Fibroblast of lung (primary cell): ENCODE results near the gene ZSCAN22. TPM values are rescaled to one million over a fixed set of nuclear protein-coding genes. Genes with fewer than 3 reads are reported as not detected.

Source experiments
- DNase-seq, 2 donors: peaks; one replicate each; pipeline versions ENCODE4 v3.0.0 to v3.0.0-alpha.2; 2010; ENCODE audit warnings: low read depth in 2 of 2
- H2AFZ ChIP-seq: 2 replicates; pipeline ENCODE4 v1.5.1; 2012; ENCODE audit warnings: low read length, control low read depth, inconsistent platforms
- H3K27ac ChIP-seq: 2 replicates; pipeline ENCODE4 v1.5.1; 2011; ENCODE audit warnings: low read length, control low read depth; ENCODE audit not compliant: insufficient read depth
- H3K27me3 ChIP-seq: 2 replicates; pipeline ENCODE4 v1.5.1; 2011; ENCODE audit warnings: mild to moderate bottlenecking, low read length; ENCODE audit not compliant: control insufficient read depth, insufficient read depth
- H3K36me3 ChIP-seq: 2 replicates; pipeline ENCODE4 v1.5.1; 2011; ENCODE audit warnings: low read length; ENCODE audit not compliant: control insufficient read depth, insufficient read depth
- H3K4me1 ChIP-seq: 2 replicates; pipeline ENCODE4 v1.5.1; 2011; ENCODE audit warnings: low read length; ENCODE audit not compliant: control insufficient read depth, insufficient read depth; ENCODE audit errors: extremely low read depth
- H3K4me2 ChIP-seq: 2 replicates; pipeline ENCODE4 v1.5.1; 2011; ENCODE audit warnings: low read length, control low read depth; ENCODE audit not compliant: insufficient read depth; ENCODE audit errors: extremely low read depth
- H3K4me3 ChIP-seq, 4 experiments: fragments of 200-600 bp in 1 of 4; sonication (generic) in 1 of 4; replicated peaks in 1 of 4; 2 replicates each; pipeline ENCODE4 v1.5.1; 2011 to 2016; ENCODE audit warnings: low read length in 4 of 4, low read depth in 3 of 4, mild to moderate bottlenecking in 3 of 4, control low read depth in 2 of 4, inconsistent platforms in 1 of 4, mixed read lengths in 1 of 4; ENCODE audit not compliant: insufficient read depth in 1 of 4; ENCODE audit errors: control extremely low read depth in 1 of 4
- H3K79me2 ChIP-seq: 2 replicates; pipeline ENCODE4 v1.5.1; 2012; ENCODE audit warnings: mild to moderate bottlenecking, low read length, inconsistent platforms; ENCODE audit not compliant: control insufficient read depth, insufficient read depth
- H3K9ac ChIP-seq: 2 replicates; pipeline ENCODE4 v1.5.1; 2011; ENCODE audit warnings: mild to moderate bottlenecking, low read length, control low read depth; ENCODE audit not compliant: insufficient read depth
- H3K9me3 ChIP-seq: 2 replicates; pipeline ENCODE4 v1.5.1; 2012; ENCODE audit warnings: low read depth, low read length; ENCODE audit not compliant: control insufficient read depth, insufficient read depth
- H4K20me1 ChIP-seq: 2 replicates; pipeline ENCODE4 v1.5.1; 2011; ENCODE audit warnings: low read length; ENCODE audit not compliant: control insufficient read depth, insufficient read depth; ENCODE audit errors: extremely low read depth
- EZH2 ChIP-seq: IDR thresholded peaks from 2 replicates; pipeline ENCODE4 v1.5.1; 2012; ENCODE audit warnings: low read length, control low read depth, mild to moderate bottlenecking; ENCODE audit errors: missing control alignments
- polyA plus RNA-seq, 2 donors: library from polyadenylated mRNA; depleted of rRNA in 1 of 2; stranded (reverse) in 1 of 2; unstranded in 1 of 2; fragments of >200 nt; gene quantifications; 2 replicates each; pipeline ENCODE4 v1.2.1, GENCODE V29; 2011 to 2012; ENCODE audit warnings: missing spikeins in 1 of 2
- total RNA-seq: library from RNA; depleted of rRNA; stranded (reverse); fragments of >200 nt; gene quantifications from 2 replicates; pipeline ENCODE4 v1.2.1, GENCODE V29; 2014
- TF ChIP-seq, protein P1 (sequence below), 2 donors: IDR thresholded peaks in 1 of 2; conservative IDR thresholded peaks in 1 of 2; 1 replicate in 1 of 2; 2 replicates in 1 of 2; pipeline ENCODE4 v1.5.1; 2011 to 2012; ENCODE audit warnings: low read length in 2 of 2, control low read depth in 1 of 2, inconsistent platforms in 1 of 2, low read depth in 1 of 2, mild to moderate bottlenecking in 1 of 2

The ZSCAN22 gene
- total and polyA plus RNA-seq, 2 donors (not counting 1 experiment from before 2014, with no cell fraction given): 2.8 to 3.0 TPM

DNA sequence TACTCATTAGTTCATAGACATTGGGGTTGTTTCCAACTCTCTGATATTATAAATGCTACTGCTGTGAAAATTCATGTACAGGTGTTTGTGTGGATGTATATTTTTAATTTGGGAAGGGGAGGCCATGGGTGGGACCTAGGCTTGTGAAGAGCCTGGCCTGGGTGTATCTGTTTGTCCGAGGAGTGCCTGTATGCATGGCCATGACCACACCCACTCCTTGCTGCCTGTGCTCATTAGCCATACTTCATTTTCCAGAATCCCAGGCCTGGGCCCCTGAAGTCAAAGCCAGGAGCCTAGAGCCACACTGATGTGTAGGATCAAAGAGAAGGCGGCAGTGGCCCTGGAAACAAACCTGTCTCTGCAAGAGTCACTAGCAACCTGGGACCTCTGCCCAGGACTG lies 11.2 kb upstream of the ZSCAN22 start:
- Histone ChIP-seq H3K9me3 (no peaks in the 10 kb centered on the region), H3K4me3 (no peak overlapping the region), H3K9ac (no peak overlapping the region), H3K4me2 (no peak overlapping the region), H3K27me3 (no peaks in the 10 kb centered on the region), H2AFZ (no peak overlapping the region), H3K4me1 (no peaks in the 10 kb centered on the region), H3K36me3 (peaks cover 19% of the 10 kb centered on the region), H3K27ac (no peak overlapping the region), H3K79me2 (no peaks in the 10 kb centered on the region), H4K20me1 (no peaks in the 10 kb centered on the region)
- TF ChIP-seq EZH2: no peak
- TF ChIP-seq, protein P1, sequence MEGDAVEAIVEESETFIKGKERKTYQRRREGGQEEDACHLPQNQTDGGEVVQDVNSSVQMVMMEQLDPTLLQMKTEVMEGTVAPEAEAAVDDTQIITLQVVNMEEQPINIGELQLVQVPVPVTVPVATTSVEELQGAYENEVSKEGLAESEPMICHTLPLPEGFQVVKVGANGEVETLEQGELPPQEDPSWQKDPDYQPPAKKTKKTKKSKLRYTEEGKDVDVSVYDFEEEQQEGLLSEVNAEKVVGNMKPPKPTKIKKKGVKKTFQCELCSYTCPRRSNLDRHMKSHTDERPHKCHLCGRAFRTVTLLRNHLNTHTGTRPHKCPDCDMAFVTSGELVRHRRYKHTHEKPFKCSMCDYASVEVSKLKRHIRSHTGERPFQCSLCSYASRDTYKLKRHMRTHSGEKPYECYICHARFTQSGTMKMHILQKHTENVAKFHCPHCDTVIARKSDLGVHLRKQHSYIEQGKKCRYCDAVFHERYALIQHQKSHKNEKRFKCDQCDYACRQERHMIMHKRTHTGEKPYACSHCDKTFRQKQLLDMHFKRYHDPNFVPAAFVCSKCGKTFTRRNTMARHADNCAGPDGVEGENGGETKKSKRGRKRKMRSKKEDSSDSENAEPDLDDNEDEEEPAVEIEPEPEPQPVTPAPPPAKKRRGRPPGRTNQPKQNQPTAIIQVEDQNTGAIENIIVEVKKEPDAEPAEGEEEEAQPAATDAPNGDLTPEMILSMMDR (conservative IDR thresholded peaks at IDR 0.05 in 1 of 2, IDR thresholded peaks at IDR 0.05 in 1 of 2; ENCODE audit: low read depth in 1 of 2, low read length in 2 of 2): no peak
- DNase-seq: no peak

DNA sequence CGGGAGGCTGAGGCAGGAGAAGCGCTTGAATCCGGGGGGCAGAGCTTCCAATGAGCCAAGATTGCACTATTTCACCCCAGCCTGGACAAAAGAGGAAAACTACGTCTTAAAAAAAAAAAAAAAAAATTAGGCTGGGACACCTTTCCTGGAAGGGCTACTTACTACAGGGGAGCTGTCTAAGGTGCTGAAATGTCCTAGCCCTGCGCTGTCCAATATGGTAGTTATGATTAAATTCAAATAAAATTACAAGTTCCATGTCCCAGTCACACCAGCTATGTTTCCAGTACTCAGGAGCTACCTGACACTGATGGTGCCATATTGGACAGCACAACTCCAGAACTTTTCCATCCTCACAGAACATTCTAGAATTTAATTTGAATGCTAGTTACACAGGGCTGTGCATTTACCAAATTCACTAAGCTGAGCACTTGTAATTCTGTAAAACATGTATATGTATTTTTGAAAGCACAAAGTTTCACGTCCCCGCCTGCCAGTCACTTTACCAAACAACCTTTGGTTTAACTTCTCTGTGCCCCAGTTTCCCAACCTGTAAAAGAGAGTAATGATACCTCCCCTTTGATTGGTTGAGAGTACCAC lies 9.2 kb upstream of the ZSCAN22 start:
- H3K9me3 ChIP-seq: no peaks in the 10 kb centered on the region
- H4K20me1 ChIP-seq: no peaks in the 10 kb centered on the region
- peaks cover 13% of the 10 kb centered on the region for H3K36me3 ChIP-seq
- H3K27ac ChIP-seq: no peak overlapping the region
- DNase-seq: peak; percentile 47 to 66
- H3K4me3 ChIP-seq: no peak overlapping the region
- TF ChIP-seq EZH2: no peak
- TF ChIP-seq, protein P1 (conservative IDR thresholded peaks at IDR 0.05 in 1 of 2, IDR thresholded peaks at IDR 0.05 in 1 of 2; ENCODE audit: low read depth in 1 of 2, low read length in 2 of 2): no peak
- no peak overlapping the region for H2AFZ ChIP-seq
- H3K79me2 ChIP-seq: no peaks in the 10 kb centered on the region
- no peak overlapping the region for H3K4me2 ChIP-seq
- no peaks in the 10 kb centered on the region for H3K27me3 ChIP-seq
- no peak overlapping the region for H3K9ac ChIP-seq
- no peaks in the 10 kb centered on the region for H3K4me1 ChIP-seq

DNA sequence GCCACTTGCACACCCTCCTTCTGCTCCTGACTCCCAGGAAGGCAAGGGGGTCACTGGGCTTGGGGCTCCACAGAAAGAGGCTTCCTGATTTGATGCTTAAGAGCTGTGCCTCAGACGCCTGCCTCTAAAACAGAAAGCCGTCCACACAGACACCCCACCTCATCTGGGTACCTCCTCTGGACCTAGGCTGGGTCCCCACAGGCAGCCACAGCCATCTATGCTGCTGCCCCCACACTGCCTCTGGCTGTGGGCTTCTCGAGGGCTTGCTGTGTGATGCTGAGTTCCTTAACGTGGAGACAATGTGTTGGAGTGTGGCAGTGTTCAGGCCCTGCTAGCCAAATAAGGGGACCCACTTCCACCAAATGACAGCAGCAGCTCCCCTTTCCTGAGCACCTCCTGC lies 8.5 kb upstream of the ZSCAN22 start:
- DNase-seq: no peak
- Histone ChIP-seq H3K36me3 (peaks cover 8% of the 10 kb centered on the region), H3K9ac (no peak overlapping the region), H3K27ac (no peak overlapping the region), H2AFZ (no peak overlapping the region), H3K4me1 (no peaks in the 10 kb centered on the region), H3K27me3 (no peaks in the 10 kb centered on the region), H3K79me2 (no peaks in the 10 kb centered on the region), H3K9me3 (no peaks in the 10 kb centered on the region), H4K20me1 (no peaks in the 10 kb centered on the region), H3K4me3 (no peak overlapping the region), H3K4me2 (no peak overlapping the region)
- TF ChIP-seq, protein P1 (conservative IDR thresholded peaks at IDR 0.05 in 1 of 2, IDR thresholded peaks at IDR 0.05 in 1 of 2; ENCODE audit: low read depth in 1 of 2, low read length in 2 of 2): no peak
- TF ChIP-seq EZH2: no peak
